ENCODE measurements around the gene CEP170B. TPM values are rescaled to one million over a fixed set of nuclear protein-coding genes. Genes with fewer than 3 reads are reported as not detected.
"Not testable (repeated sequence)": the region's sequence is repeated elsewhere in the genome, so short reads cannot be mapped to it uniquely, and the experiment has no call there.

The CEP170B gene
- total RNA-seq, 4 donors from 2014 or later: 42.1 to 112 (median 83.8) TPM

- Histone ChIP-seq H3K4me3 (no peak overlapping the region), H3K36me3 (peaks cover 0 to 60% (median 0%) of the 10 kb centered on the region in 3 donors), H3K4me1 (no peaks in the 10 kb centered on the region), H3K27ac (no peak overlapping the region), H3K9me3 (no peaks in the 10 kb centered on the region), H3K27me3 (no peaks in the 10 kb centered on the region)
- TF ChIP-seq CTCF (IDR thresholded peaks at IDR 0.05): no peak
- no peak for TF ChIP-seq POLR2A (IDR thresholded peaks at IDR 0.05)
- no peak for DNase-seq
These were observed 16.4 kb downstream of the CEP170B start for GRCh38 chr14:104881369-104881979.

GRCh38 chr14:104882325-104882973 is 17.4 kb downstream of the CEP170B start:
- Histone ChIP-seq H3K36me3 (peaks cover 0 to 66% (median 0%) of the 10 kb centered on the region in 3 donors), H3K27me3 (no peaks in the 10 kb centered on the region), H3K27ac (peak overlapping the region in 1 of 4 donors; percentile 39), H3K4me1 (no peaks in the 10 kb centered on the region), H3K4me3 (no peak overlapping the region), H3K9me3 (no peaks in the 10 kb centered on the region)
- peak in 2 of 3 donors; percentile 86 to 87 for DNase-seq
- TF ChIP-seq POLR2A (IDR thresholded peaks at IDR 0.05) (no peak), CTCF (IDR thresholded peaks at IDR 0.05) (no peak)

GRCh38 chr14:104882991-104883660 is 18.1 kb downstream of the CEP170B start:
- Histone ChIP-seq H3K4me3 (no peak overlapping the region), H3K4me1 (no peaks in the 10 kb centered on the region), H3K36me3 (peaks cover 0 to 70% (median 0%) of the 10 kb centered on the region in 3 donors), H3K27ac (no peak overlapping the region), H3K27me3 (no peaks in the 10 kb centered on the region), H3K9me3 (no peaks in the 10 kb centered on the region)
- TF ChIP-seq POLR2A (IDR thresholded peaks at IDR 0.05) (no peak), CTCF (IDR thresholded peaks at IDR 0.05) (no peak)
- no peak for DNase-seq

GRCh38 chr14:104883681-104884361 is 18.8 kb downstream of the CEP170B start:
- Histone ChIP-seq H3K4me1 (no peaks in the 10 kb centered on the region), H3K27me3 (no peaks in the 10 kb centered on the region), H3K4me3 (no peak overlapping the region), H3K27ac (no peak overlapping the region), H3K9me3 (no peaks in the 10 kb centered on the region), H3K36me3 (peaks cover 0 to 70% (median 0%) of the 10 kb centered on the region in 3 donors)
- no peak for DNase-seq
- no peak for TF ChIP-seq POLR2A (IDR thresholded peaks at IDR 0.05)
- no peak for TF ChIP-seq CTCF (IDR thresholded peaks at IDR 0.05)

GRCh38 chr14:104884381-104884780 is 19.3 kb downstream of the CEP170B start:
- H3K9me3 ChIP-seq, H3K27ac ChIP-seq, H3K4me1 ChIP-seq, H3K27me3 ChIP-seq, H3K4me3 ChIP-seq, DNase-seq: not testable (repeated sequence)
- peaks cover 0 to 70% (median 0%) of the 10 kb centered on the region in 3 donors for H3K36me3 ChIP-seq
